Spinal cord (tissue), 10 donors: ENCODE results near the gene DYNLT1. TPM values are rescaled to one million over a fixed set of nuclear protein-coding genes. Genes with fewer than 3 reads are reported as not detected.

ENCODE experiments used
- DNase-seq, 6 donors: peaks; one replicate each; pipeline versions ENCODE4 v3.0.0 to v3.0.0-alpha.2; 2013 to 2015; ENCODE audit warnings: low spot score in 6 of 6, low read depth in 4 of 6
- H3K27ac ChIP-seq: one replicate; pipeline ENCODE4 v1.5.1; 2013; ENCODE audit warnings: low read depth, low read length, control low read depth
- H3K27me3 ChIP-seq: one replicate; pipeline ENCODE4 v1.6.1; 2013; ENCODE audit warnings: low read length; ENCODE audit not compliant: control insufficient read depth, insufficient read depth
- H3K36me3 ChIP-seq: one replicate; pipeline ENCODE4 v1.6.1; 2013; ENCODE audit warnings: low read length; ENCODE audit not compliant: control insufficient read depth, insufficient read depth
- H3K4me1 ChIP-seq: one replicate; pipeline ENCODE4 v1.6.1; 2013; ENCODE audit warnings: low read length; ENCODE audit not compliant: control insufficient read depth, insufficient read depth
- H3K4me3 ChIP-seq: one replicate; pipeline ENCODE4 v1.5.1; 2013; ENCODE audit warnings: low read depth, low read length, control low read depth
- H3K9me3 ChIP-seq: one replicate; pipeline ENCODE4 v1.6.1; 2013; ENCODE audit warnings: low read length; ENCODE audit not compliant: control insufficient read depth, insufficient read depth
- WGBS: methylation state at CpG from one replicate; pipeline ENCODE4 v1.1.5; 2013; ENCODE audit warnings: missing lambda C conversion rate; ENCODE audit not compliant: insufficient coverage; 5-methylcytosine and 5-hydroxymethylcytosine counted together
- polyA plus RNA-seq, 2 donors: library from polyadenylated mRNA; unstranded; fragments of 120-200 nt; gene quantifications; one replicate each; pipeline ENCODE4 v1.2.1, GENCODE V29; 2013; ENCODE audit not compliant: insufficient read length in 2 of 2
- total RNA-seq, 2 donors: library from RNA; depleted of rRNA in 1 of 2; stranded (reverse); fragments of 120-200 nt in 1 of 2; fragments of >200 nt in 1 of 2; gene quantifications; one replicate each; pipeline versions ENCODE4 v1.2.3 to v1.2.4, GENCODE V29; 2013 to 2014
- donor health status: healthy.

Gene DYNLT1
- total and polyA plus RNA-seq, 4 donors: 68.5 to 211 (median 152) TPM

GRCh38 chr6:158604048-158604406, 40.5 kb downstream of the DYNLT1 start:
- WGBS: 89% methylated on average over 5 of the region's 6 CpGs
- H3K36me3 ChIP-seq: peaks cover 39% of the 10 kb centered on the region
- DNase-seq: no peak

GRCh38 chr6:158603261-158604047, 41.1 kb downstream of the DYNLT1 start:
- Histone ChIP-seq H3K27ac (no peak overlapping the region), H3K36me3 (peaks cover 39% of the 10 kb centered on the region), H3K4me1 (no peaks in the 10 kb centered on the region), H3K9me3 (no peaks in the 10 kb centered on the region), H3K27me3 (no peaks in the 10 kb centered on the region), H3K4me3 (no peak overlapping the region)
- 89% methylated on average over 9 of the region's 15 CpGs for WGBS
- no peak for DNase-seq

More at GRCh38 chr6:158604048-158604406, 40.5 kb downstream of the DYNLT1 start:
- Histone ChIP-seq H3K9me3 (no peaks in the 10 kb centered on the region), H3K27ac (no peak overlapping the region), H3K4me1 (no peaks in the 10 kb centered on the region), H3K27me3 (no peaks in the 10 kb centered on the region), H3K4me3 (no peak overlapping the region)

GRCh38 chr6:158599635-158600034, 44.9 kb downstream of the DYNLT1 start:
- WGBS: 88% methylated on average over 14 of the region's 18 CpGs
- Histone ChIP-seq H3K9me3 (no peaks in the 10 kb centered on the region), H3K4me3 (no peak overlapping the region), H3K27ac (no peak overlapping the region), H3K4me1 (no peaks in the 10 kb centered on the region), H3K27me3 (no peaks in the 10 kb centered on the region), H3K36me3 (peaks cover 25% of the 10 kb centered on the region)
- no peak for DNase-seq

- Histone ChIP-seq H3K4me3 (no peak overlapping the region), H3K27me3 (no peaks in the 10 kb centered on the region), H3K36me3 (peaks cover 28% of the 10 kb centered on the region), H3K4me1 (no peaks in the 10 kb centered on the region), H3K27ac (no peak overlapping the region), H3K9me3 (no peaks in the 10 kb centered on the region)
- WGBS: 86% methylated on average over 3 of the region's 4 CpGs
- no peak for DNase-seq
Measured at GRCh38 chr6:158597565-158597964, 47.0 kb downstream of the DYNLT1 start.

GRCh38 chr6:158596861-158597260, 47.7 kb downstream of the DYNLT1 start:
- no peak overlapping the region for H3K27ac ChIP-seq
- WGBS: no CpG with 5 or more reads among the region's 6 CpGs
- peak in 2 of 6 donors; percentile 46 to 69 for DNase-seq

GRCh38 chr6:158595223-158595622, 49.3 kb downstream of the DYNLT1 start:
- Histone ChIP-seq H3K9me3 (no peaks in the 10 kb centered on the region), H3K27me3 (no peaks in the 10 kb centered on the region), H3K36me3 (peaks cover 38% of the 10 kb centered on the region), H3K4me3 (no peak overlapping the region), H3K27ac (no peak overlapping the region), H3K4me1 (no peaks in the 10 kb centered on the region)
- no peak for DNase-seq
- no CpG with 5 or more reads among the region's 5 CpGs for WGBS

More at GRCh38 chr6:158596861-158597260, 47.7 kb downstream of the DYNLT1 start:
- Histone ChIP-seq H3K4me3 (no peak overlapping the region), H3K27me3 (no peaks in the 10 kb centered on the region), H3K4me1 (no peaks in the 10 kb centered on the region), H3K36me3 (peaks cover 32% of the 10 kb centered on the region), H3K9me3 (no peaks in the 10 kb centered on the region)

- no peaks in the 10 kb centered on the region for H3K9me3 ChIP-seq
- peaks cover 33% of the 10 kb centered on the region for H3K36me3 ChIP-seq
- no peaks in the 10 kb centered on the region for H3K4me1 ChIP-seq
- no peak overlapping the region for H3K4me3 ChIP-seq
- no peaks in the 10 kb centered on the region for H3K27me3 ChIP-seq
- no peak overlapping the region for H3K27ac ChIP-seq
- peak in 1 of 6 donors; percentile 10 for DNase-seq
- WGBS: 20% methylated on average over 1 of the region's 3 CpGs
Measured at GRCh38 chr6:158593670-158594069, 50.9 kb downstream of the DYNLT1 start.

- Histone ChIP-seq H3K27me3 (no peaks in the 10 kb centered on the region), H3K27ac (no peak overlapping the region), H3K36me3 (peaks cover 46% of the 10 kb centered on the region), H3K9me3 (no peaks in the 10 kb centered on the region), H3K4me1 (no peaks in the 10 kb centered on the region), H3K4me3 (no peak overlapping the region)
- peak in 1 of 6 donors; percentile 19 for DNase-seq
- no CpG with 5 or more reads among the region's 4 CpGs for WGBS
Measured at GRCh38 chr6:158591810-158592209, 52.7 kb downstream of the DYNLT1 start.

- Histone ChIP-seq H3K4me1 (no peaks in the 10 kb centered on the region), H3K4me3 (no peak overlapping the region), H3K27me3 (no peaks in the 10 kb centered on the region), H3K36me3 (peaks cover 52% of the 10 kb centered on the region), H3K9me3 (no peaks in the 10 kb centered on the region), H3K27ac (no peak overlapping the region)
- 53% methylated on average over 5 of the region's 7 CpGs for WGBS
- peak in 1 of 6 donors; percentile 22 for DNase-seq
Measured at GRCh38 chr6:158591134-158591809, 53.3 kb downstream of the DYNLT1 start.
